Measurements from ENCODE around the gene BCLAF1. TPM values are rescaled to one million over a fixed set of nuclear protein-coding genes. Genes with fewer than 3 reads are reported as not detected.

The BCLAF1 gene
- total and polyA plus RNA-seq, 2 donors (not counting 3 experiments of a cell fraction or from before 2014, with no cell fraction given): 23.4 to 151 TPM

GRCh38 chr6:136210398-136211165, 79.1 kb downstream of the BCLAF1 start:
- Histone ChIP-seq H3K4me2 (ENCODE audit: insufficient read depth, low read length) (no peak overlapping the region), H2AFZ (ENCODE audit: low read depth, low read length) (no peak overlapping the region), H3K27ac (ENCODE audit: insufficient read depth, low read depth, low read length) (no peak overlapping the region), H3K4me3 (replicated peaks in 1 of 3; ENCODE audit: insufficient read depth in 1 of 3, low read depth in 1 of 3, low read length in 3 of 3) (no peak overlapping the region), H3K4me1 (ENCODE audit: control insufficient read depth, extremely low read depth, insufficient read depth, low read length) (no peaks in the 10 kb centered on the region), H3K36me3 (ENCODE audit: control insufficient read depth in 2 of 2, extremely low read depth in 1 of 2, insufficient read depth in 2 of 2, low read length in 2 of 2) (no peaks in the 10 kb centered on the region), H3K79me2 (ENCODE audit: control insufficient read depth, insufficient read depth, low read length) (no peaks in the 10 kb centered on the region), H3K9me3 (replicated peaks; ENCODE audit: control insufficient read depth, insufficient read depth, low read length) (no peaks in the 10 kb centered on the region), H3K27me3 (ENCODE audit: control insufficient read depth in 2 of 2, insufficient read depth in 2 of 2, low read length in 2 of 2) (no peaks in the 10 kb centered on the region), H4K20me1 (replicated peaks; ENCODE audit: control insufficient read depth, extremely low read depth, insufficient read depth, low read length) (no peaks in the 10 kb centered on the region), H3K9me1 (replicated peaks; ENCODE audit: control insufficient read depth, extremely low read depth, insufficient read depth, low read length) (no peaks in the 10 kb centered on the region), H3K9ac (replicated peaks; ENCODE audit: extremely low read depth, insufficient read depth, low read length) (no peak overlapping the region)
- no TSS peak for BruUV-seq (replicated peaks)
- dilution Hi-C loops (cut with MboI; ENCODE audit: extremely low pct_ligation_motif_present, low sequenced_read_pairs) (no loop called here), intact Hi-C loops (cut with micrococcal nuclease) (no loop called here)
- FAIRE-seq (no peak), DNase-seq (ENCODE audit: low read depth, low spot score) (no peak)
- CTCF ChIA-PET: no interaction called here
- TF ChIP-seq FOS (IDR thresholded peaks at IDR 0.05; ENCODE audit: borderline replicate concordance, insufficient read depth, low read length): no peak
- TF ChIP-seq JUN (IDR thresholded peaks at IDR 0.05; ENCODE audit: borderline replicate concordance, insufficient read depth, insufficient read length, low read depth): no peak
- no peak for TF ChIP-seq MAX (IDR thresholded peaks at IDR 0.05; ENCODE audit: insufficient read depth, insufficient read length)
- TF ChIP-seq POLR2AphosphoS5 (IDR thresholded peaks at IDR 0.05; ENCODE audit: insufficient read depth, low read depth, low read length): no peak
- TF ChIP-seq, protein P1, sequence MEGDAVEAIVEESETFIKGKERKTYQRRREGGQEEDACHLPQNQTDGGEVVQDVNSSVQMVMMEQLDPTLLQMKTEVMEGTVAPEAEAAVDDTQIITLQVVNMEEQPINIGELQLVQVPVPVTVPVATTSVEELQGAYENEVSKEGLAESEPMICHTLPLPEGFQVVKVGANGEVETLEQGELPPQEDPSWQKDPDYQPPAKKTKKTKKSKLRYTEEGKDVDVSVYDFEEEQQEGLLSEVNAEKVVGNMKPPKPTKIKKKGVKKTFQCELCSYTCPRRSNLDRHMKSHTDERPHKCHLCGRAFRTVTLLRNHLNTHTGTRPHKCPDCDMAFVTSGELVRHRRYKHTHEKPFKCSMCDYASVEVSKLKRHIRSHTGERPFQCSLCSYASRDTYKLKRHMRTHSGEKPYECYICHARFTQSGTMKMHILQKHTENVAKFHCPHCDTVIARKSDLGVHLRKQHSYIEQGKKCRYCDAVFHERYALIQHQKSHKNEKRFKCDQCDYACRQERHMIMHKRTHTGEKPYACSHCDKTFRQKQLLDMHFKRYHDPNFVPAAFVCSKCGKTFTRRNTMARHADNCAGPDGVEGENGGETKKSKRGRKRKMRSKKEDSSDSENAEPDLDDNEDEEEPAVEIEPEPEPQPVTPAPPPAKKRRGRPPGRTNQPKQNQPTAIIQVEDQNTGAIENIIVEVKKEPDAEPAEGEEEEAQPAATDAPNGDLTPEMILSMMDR (IDR thresholded peaks at IDR 0.05; ENCODE audit: extremely low read depth in 1 of 2, insufficient read depth in 1 of 2, low read depth in 1 of 2, low read length in 2 of 2): no peak
- TF ChIP-seq POLR2A (IDR thresholded peaks at IDR 0.05; ENCODE audit: low read depth, low read length): no peak
- no peak for TF ChIP-seq EZH2 (IDR thresholded peaks at IDR 0.05; ENCODE audit: borderline replicate concordance, low read depth, low read length, severe bottlenecking)
- no peak for TF ChIP-seq MYC (IDR thresholded peaks at IDR 0.05; ENCODE audit: low read depth, low read length)
- TF ChIP-seq GATA2 (IDR thresholded peaks at IDR 0.05; ENCODE audit: insufficient read depth, insufficient read length, low read depth, low read length): no peak
- POLR2A ChIA-PET: no interaction called here

Data from endothelial cell of umbilical vein (primary cell).